ENCODE results near the gene FRY. TPM values are rescaled to one million over a fixed set of nuclear protein-coding genes. Genes with fewer than 3 reads are reported as not detected.

Gene FRY
- total RNA-seq, 1 experiment from 2014 or later: 1.3 TPM

DNA sequence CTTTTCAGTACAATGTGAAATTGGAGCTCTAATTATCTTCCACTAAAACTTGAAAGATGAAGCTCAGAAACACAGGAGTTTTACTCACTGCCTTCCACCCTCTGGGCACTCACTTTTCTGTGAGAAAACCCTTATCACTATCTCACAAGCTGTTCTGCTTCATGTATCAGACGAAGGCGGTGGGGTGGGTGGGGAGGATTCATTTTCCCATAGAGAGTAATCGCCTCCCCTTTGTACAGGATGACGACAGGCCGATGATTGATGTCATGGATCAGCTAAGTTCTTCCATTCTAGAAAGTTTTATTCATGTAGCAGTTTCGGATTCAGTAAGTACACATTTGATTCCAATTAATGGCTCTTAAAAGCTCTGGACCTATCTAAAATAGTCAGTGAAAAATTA is 143.7 kb downstream of the FRY start:
- DNase-seq (no peak), ATAC-seq (no peak)
- POLR2A ChIA-PET (ENCODE audit: unreplicated experiment): no interaction called here
- H3F3A ChIP-seq (ENCODE audit: low read length, unreplicated experiment): no peaks in the 10 kb centered on the region
- no peak overlapping the region for H3K4me2 ChIP-seq (ENCODE audit: low read length)
- no peaks in the 10 kb centered on the region for H3K36me3 ChIP-seq (ENCODE audit: low read depth, low read length)
- CTCF ChIA-PET: no interaction called here
- no peaks in the 10 kb centered on the region for H3K9me3 ChIP-seq (ENCODE audit: low read length)
- no peaks in the 10 kb centered on the region for H4K20me1 ChIP-seq (ENCODE audit: low read length)
- TF ChIP-seq CTCF (conservative IDR thresholded peaks at IDR 0.05; ENCODE audit: low read depth, low read length) (no peak), EZH2phosphoT487 (IDR thresholded peaks at IDR 0.05; ENCODE audit: borderline replicate concordance, low read length) (no peak), EZH2 (IDR thresholded peaks at IDR 0.05; ENCODE audit: low read length, unreplicated experiment) (no peak)
- no TSS peak for BruUV-seq (replicated peaks)
- no peak overlapping the region for H3K9ac ChIP-seq (ENCODE audit: low read length)
- no peaks in the 10 kb centered on the region for H3K9me2 ChIP-seq (replicated peaks; ENCODE audit: low read length)
- no peaks in the 10 kb centered on the region for H3K79me2 ChIP-seq (ENCODE audit: low read length)
- H3K4me3 ChIP-seq (ENCODE audit: low read length): no peak overlapping the region
- H3K27ac ChIP-seq (ENCODE audit: low read length): no peak overlapping the region
- H2AFZ ChIP-seq (ENCODE audit: low read length): no peak overlapping the region
- H3K27me3 ChIP-seq (ENCODE audit: low read length): peaks cover 4% of the 10 kb centered on the region; the same call in 1 of the 2 replicates
- no peaks in the 10 kb centered on the region for H3K4me1 ChIP-seq (ENCODE audit: insufficient read depth, low read length)
- intact Hi-C loops (cut with micrococcal nuclease): no loop called here

- ATAC-seq (no peak), DNase-seq (no peak)
- Histone ChIP-seq H3F3A (ENCODE audit: low read length, unreplicated experiment) (no peaks in the 10 kb centered on the region), H3K9ac (ENCODE audit: low read length) (no peak overlapping the region), H3K4me2 (ENCODE audit: low read length) (no peak overlapping the region), H3K9me3 (ENCODE audit: low read length) (no peaks in the 10 kb centered on the region), H3K4me3 (ENCODE audit: low read length) (no peak overlapping the region), H3K4me1 (ENCODE audit: insufficient read depth, low read length) (no peaks in the 10 kb centered on the region), H4K20me1 (ENCODE audit: low read length) (no peaks in the 10 kb centered on the region), H3K36me3 (ENCODE audit: low read depth, low read length) (no peaks in the 10 kb centered on the region), H3K79me2 (ENCODE audit: low read length) (no peaks in the 10 kb centered on the region), H3K9me2 (replicated peaks; ENCODE audit: low read length) (no peaks in the 10 kb centered on the region), H3K27ac (ENCODE audit: low read length) (no peak overlapping the region), H2AFZ (ENCODE audit: low read length) (no peak overlapping the region), H3K27me3 (ENCODE audit: low read length) (peaks cover 4% of the 10 kb centered on the region; the same call in 1 of the 2 replicates)
- ChIA-PET POLR2A (ENCODE audit: unreplicated experiment) (no interaction called here), CTCF (no interaction called here)
- intact Hi-C loops (cut with micrococcal nuclease): no loop called here
- no TSS peak for BruUV-seq (replicated peaks)
- no peak for TF ChIP-seq EZH2phosphoT487 (IDR thresholded peaks at IDR 0.05; ENCODE audit: borderline replicate concordance, low read length)
- no peak for TF ChIP-seq CTCF (conservative IDR thresholded peaks at IDR 0.05; ENCODE audit: low read depth, low read length)
- no peak for TF ChIP-seq EZH2 (IDR thresholded peaks at IDR 0.05; ENCODE audit: low read length, unreplicated experiment)
These were observed 144.4 kb downstream of the FRY start for GRCh38 chr13:32175943-32176342.

DNA sequence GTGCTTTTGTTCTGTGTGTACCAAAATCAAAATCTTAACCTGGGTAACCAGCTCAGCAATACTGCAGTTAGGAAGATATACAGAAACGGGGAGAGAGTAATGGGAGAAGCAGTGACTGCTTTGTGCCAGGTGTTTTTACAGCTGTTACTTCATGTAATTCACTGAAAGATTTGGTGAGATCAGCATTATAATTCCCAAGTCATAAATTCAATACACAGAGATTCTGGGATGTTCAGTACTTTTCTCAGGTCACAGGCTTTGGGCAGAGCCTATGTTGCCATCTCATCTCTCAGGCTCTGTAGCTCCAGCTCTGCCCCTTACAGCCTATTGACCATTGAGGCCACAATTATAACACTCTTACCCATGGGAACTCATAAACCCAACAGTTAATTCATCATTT is 145.1 kb downstream of the FRY start:
- H3K36me3 ChIP-seq (ENCODE audit: low read depth, low read length): no peaks in the 10 kb centered on the region
- no peak overlapping the region for H2AFZ ChIP-seq (ENCODE audit: low read length)
- no peaks in the 10 kb centered on the region for H3F3A ChIP-seq (ENCODE audit: low read length, unreplicated experiment)
- DNase-seq: no peak
- peaks cover 4% of the 10 kb centered on the region; the same call in 1 of the 2 replicates for H3K27me3 ChIP-seq (ENCODE audit: low read length)
- no peak for TF ChIP-seq EZH2 (IDR thresholded peaks at IDR 0.05; ENCODE audit: low read length, unreplicated experiment)
- no peak for TF ChIP-seq CTCF (conservative IDR thresholded peaks at IDR 0.05; ENCODE audit: low read depth, low read length)
- no peak for TF ChIP-seq EZH2phosphoT487 (IDR thresholded peaks at IDR 0.05; ENCODE audit: borderline replicate concordance, low read length)
- BruUV-seq (replicated peaks): no TSS peak
- H3K4me1 ChIP-seq (ENCODE audit: insufficient read depth, low read length): no peaks in the 10 kb centered on the region
- CTCF ChIA-PET: no interaction called here
- H3K9me2 ChIP-seq (replicated peaks; ENCODE audit: low read length): no peaks in the 10 kb centered on the region
- H3K9me3 ChIP-seq (ENCODE audit: low read length): no peaks in the 10 kb centered on the region
- H3K27ac ChIP-seq (ENCODE audit: low read length): no peak overlapping the region
- H3K79me2 ChIP-seq (ENCODE audit: low read length): no peaks in the 10 kb centered on the region
- no peak overlapping the region for H3K9ac ChIP-seq (ENCODE audit: low read length)
- no peaks in the 10 kb centered on the region for H4K20me1 ChIP-seq (ENCODE audit: low read length)
- POLR2A ChIA-PET (ENCODE audit: unreplicated experiment): no interaction called here
- no peak for ATAC-seq
- H3K4me2 ChIP-seq (ENCODE audit: low read length): no peak overlapping the region
- intact Hi-C loops (cut with micrococcal nuclease): no loop called here
- H3K4me3 ChIP-seq (ENCODE audit: low read length): no peak overlapping the region

Data from PC-3 (cell line).